Osteocyte (in vitro differentiated cells): ENCODE measurements around the gene NDRG3. TPM values are rescaled to one million over a fixed set of nuclear protein-coding genes. Genes with fewer than 3 reads are reported as not detected.

Experiments
- DNase-seq: peaks from one replicate; pipeline ENCODE4 v3.0.0; 2021; ENCODE audit warnings: mixed read lengths; ENCODE audit not compliant: unreplicated experiment; ENCODE audit errors: extremely low spot score
- H3K27ac Mint-ChIP-seq: one replicate; pipeline ENCODE4 v1.8.0; 2021; ENCODE audit warnings: mild to moderate bottlenecking, mixed read lengths; ENCODE audit not compliant: unreplicated experiment
- H3K27me3 Mint-ChIP-seq: one replicate; pipeline ENCODE4 v1.8.0; 2021; ENCODE audit warnings: mixed read lengths; ENCODE audit not compliant: unreplicated experiment
- H3K36me3 Mint-ChIP-seq: one replicate; pipeline ENCODE4 v1.8.0; 2021; ENCODE audit warnings: mixed read lengths; ENCODE audit not compliant: unreplicated experiment
- H3K4me1 Mint-ChIP-seq: one replicate; pipeline ENCODE4 v1.8.0; 2021; ENCODE audit warnings: mixed read lengths; ENCODE audit not compliant: unreplicated experiment
- H3K4me3 Mint-ChIP-seq: one replicate; pipeline ENCODE4 v1.8.0; 2021; ENCODE audit warnings: mild to moderate bottlenecking, moderate library complexity, mixed read lengths; ENCODE audit not compliant: unreplicated experiment
- H3K9me3 Mint-ChIP-seq: one replicate; pipeline ENCODE4 v1.8.0; 2021; ENCODE audit warnings: mixed read lengths; ENCODE audit not compliant: unreplicated experiment
- total RNA-seq: library from RNA; stranded (reverse); gene quantifications from 2 replicates; pipeline ENCODE4 v1.2.1, GENCODE V29; 2021
- TF ChIP-seq, protein P1 (sequence below): fragments of 200-600 bp; sonication (generic); IDR thresholded peaks from 2 replicates; pipeline ENCODE4 v1.5.0; 2021; ENCODE audit warnings: antibody characterized with exemption, mild to moderate bottlenecking, moderate library complexity

NDRG3 gene
- total RNA-seq, 1 donor from 2014 or later, result 32.2 TPM

DNA sequence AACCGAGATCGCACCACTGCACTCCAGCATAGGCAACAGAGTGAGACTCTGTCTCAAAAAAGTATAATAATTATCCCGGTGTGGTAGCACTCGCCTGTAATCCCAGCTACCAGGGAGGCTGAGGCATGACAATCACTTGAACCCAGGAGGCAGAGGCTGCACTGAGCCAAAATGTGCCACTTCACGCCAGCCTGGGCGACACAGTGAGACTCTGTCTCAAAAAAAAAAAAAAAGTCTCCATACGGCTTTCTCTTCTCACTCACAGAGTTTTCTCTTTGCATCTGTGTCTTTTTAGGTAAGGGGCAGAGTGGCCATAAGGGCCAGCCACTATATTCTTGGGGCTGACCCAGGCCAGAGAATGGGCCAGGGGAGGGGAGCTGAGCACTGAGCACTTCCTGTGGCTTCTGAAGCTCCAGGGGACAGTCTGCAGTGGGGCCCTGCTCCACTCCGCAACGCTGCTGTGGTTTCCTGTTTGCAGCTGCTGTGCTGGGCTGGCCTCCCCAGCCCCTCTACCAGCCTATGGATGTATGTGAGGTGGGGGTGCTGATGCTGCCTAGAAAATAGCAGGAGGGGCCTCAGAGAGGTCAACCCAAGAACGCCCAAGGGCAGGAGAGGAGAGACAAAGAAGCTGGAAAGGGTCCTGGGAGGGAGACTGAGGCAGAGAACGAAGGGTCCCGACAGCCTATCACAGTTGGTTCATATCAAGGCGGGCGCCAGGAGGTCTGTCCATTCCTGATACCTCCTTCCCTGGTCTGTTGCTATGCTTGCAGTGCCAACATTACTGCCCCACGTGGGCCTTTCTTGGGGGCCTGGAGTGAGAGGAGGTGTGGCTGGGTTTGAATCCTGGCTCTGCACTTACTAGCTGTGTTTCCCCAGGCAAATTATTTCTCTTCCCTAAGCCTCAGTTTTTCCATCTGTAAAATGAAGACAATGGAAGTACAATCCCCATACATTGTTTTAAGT is 115.9 kb downstream of the NDRG3 start:
- Mint-ChIP-seq H3K4me3 (no peak overlapping the region), H3K27ac (no peak overlapping the region), H3K4me1 (peaks cover 5% of the 10 kb centered on the region)

GRCh38 chr20:36628076-36628475 is 117.8 kb downstream of the NDRG3 start:
- H3K9me3 Mint-ChIP-seq, result no peaks in the 10 kb centered on the region
- TF ChIP-seq, protein P1, sequence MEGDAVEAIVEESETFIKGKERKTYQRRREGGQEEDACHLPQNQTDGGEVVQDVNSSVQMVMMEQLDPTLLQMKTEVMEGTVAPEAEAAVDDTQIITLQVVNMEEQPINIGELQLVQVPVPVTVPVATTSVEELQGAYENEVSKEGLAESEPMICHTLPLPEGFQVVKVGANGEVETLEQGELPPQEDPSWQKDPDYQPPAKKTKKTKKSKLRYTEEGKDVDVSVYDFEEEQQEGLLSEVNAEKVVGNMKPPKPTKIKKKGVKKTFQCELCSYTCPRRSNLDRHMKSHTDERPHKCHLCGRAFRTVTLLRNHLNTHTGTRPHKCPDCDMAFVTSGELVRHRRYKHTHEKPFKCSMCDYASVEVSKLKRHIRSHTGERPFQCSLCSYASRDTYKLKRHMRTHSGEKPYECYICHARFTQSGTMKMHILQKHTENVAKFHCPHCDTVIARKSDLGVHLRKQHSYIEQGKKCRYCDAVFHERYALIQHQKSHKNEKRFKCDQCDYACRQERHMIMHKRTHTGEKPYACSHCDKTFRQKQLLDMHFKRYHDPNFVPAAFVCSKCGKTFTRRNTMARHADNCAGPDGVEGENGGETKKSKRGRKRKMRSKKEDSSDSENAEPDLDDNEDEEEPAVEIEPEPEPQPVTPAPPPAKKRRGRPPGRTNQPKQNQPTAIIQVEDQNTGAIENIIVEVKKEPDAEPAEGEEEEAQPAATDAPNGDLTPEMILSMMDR, result no peak
- no peak for DNase-seq
- H3K4me3 Mint-ChIP-seq, result no peak overlapping the region
- peaks cover 5% of the 10 kb centered on the region for H3K4me1 Mint-ChIP-seq
- no peak overlapping the region for H3K27ac Mint-ChIP-seq
- no peaks in the 10 kb centered on the region for H3K27me3 Mint-ChIP-seq
- H3K36me3 Mint-ChIP-seq, result no peaks in the 10 kb centered on the region

More for the DNA sequence above, 115.9 kb downstream of the NDRG3 start:
- DNase-seq, result no peak
- TF ChIP-seq, protein P1, result no peak
- Mint-ChIP-seq H3K9me3 (no peaks in the 10 kb centered on the region), H3K36me3 (no peaks in the 10 kb centered on the region), H3K27me3 (no peaks in the 10 kb centered on the region)

DNA sequence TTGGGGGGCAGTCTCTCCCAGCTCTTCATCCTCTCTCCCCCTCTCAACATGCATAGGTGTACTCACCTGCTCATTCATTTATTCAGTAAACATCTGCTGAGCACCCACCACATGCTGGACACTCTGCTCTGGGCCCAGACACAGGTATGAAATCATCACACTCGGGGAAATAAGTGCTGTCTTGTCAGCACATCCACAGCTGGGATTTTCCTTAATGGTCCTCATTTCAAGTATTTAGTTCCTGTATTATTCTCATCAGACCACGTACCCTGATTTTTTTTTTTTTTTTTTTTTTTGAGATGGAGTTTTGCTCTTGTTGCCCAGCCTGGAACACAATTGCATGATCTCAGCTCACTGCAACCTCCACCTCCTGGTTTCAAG is 121.0 kb downstream of the NDRG3 start:
- Mint-ChIP-seq H3K27me3 (no peaks in the 10 kb centered on the region), H3K36me3 (no peaks in the 10 kb centered on the region), H3K27ac (no peak overlapping the region), H3K9me3 (no peaks in the 10 kb centered on the region), H3K4me3 (no peak overlapping the region), H3K4me1 (peaks cover 3% of the 10 kb centered on the region)
- TF ChIP-seq, protein P1, result no peak
- no peak for DNase-seq

GRCh38 chr20:36624068-36624943 is 121.6 kb downstream of the NDRG3 start:
- no peak for DNase-seq
- no peaks in the 10 kb centered on the region for H3K27me3 Mint-ChIP-seq
- no peak overlapping the region for H3K27ac Mint-ChIP-seq
- TF ChIP-seq, protein P1, result no peak
- no peaks in the 10 kb centered on the region for H3K4me1 Mint-ChIP-seq
- H3K9me3 Mint-ChIP-seq, result no peaks in the 10 kb centered on the region
- no peaks in the 10 kb centered on the region for H3K36me3 Mint-ChIP-seq
- H3K4me3 Mint-ChIP-seq, result no peak overlapping the region

DNA sequence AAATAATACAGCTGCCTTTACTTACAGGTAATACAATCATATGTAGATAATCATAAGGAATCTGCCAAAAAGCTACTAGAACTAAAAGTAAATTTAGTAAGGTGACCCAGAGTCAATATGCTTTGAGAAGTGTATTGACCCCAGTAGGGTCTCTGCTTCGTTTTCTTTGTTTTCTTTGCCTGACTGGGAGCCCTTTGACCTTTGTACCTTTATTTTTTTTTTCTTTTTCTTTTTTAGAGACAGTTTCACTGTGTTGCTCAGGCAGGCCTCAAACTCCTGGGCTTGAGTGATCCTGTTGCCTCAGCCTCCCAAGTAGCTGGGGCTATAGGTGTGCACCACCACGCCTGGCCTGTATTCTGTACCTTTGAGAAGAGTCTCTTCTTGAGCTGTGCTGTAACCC is 122.4 kb downstream of the NDRG3 start:
- no peak for DNase-seq
- no peaks in the 10 kb centered on the region for H3K36me3 Mint-ChIP-seq
- H3K27ac Mint-ChIP-seq, result no peak overlapping the region
- H3K4me1 Mint-ChIP-seq, result no peaks in the 10 kb centered on the region
- TF ChIP-seq, protein P1, result no peak
- no peaks in the 10 kb centered on the region for H3K27me3 Mint-ChIP-seq
- H3K4me3 Mint-ChIP-seq, result no peak overlapping the region
- no peaks in the 10 kb centered on the region for H3K9me3 Mint-ChIP-seq
